ENCODE data around the gene CST9. TPM values are rescaled to one million over a fixed set of nuclear protein-coding genes. Genes with fewer than 3 reads are reported as not detected.

CST9 gene
- total and polyA plus RNA-seq, 2 of the 8 experiments (the other 6 are each of a cell fraction or from before 2014, with no cell fraction given) = 0.05 to 0.19 TPM

- H3K27me3 ChIP-seq (replicated peaks in 1 of 4; ENCODE audit: control insufficient read depth in 3 of 4, extremely low read depth in 1 of 4, insufficient read depth in 3 of 4, low read length in 3 of 4) = no peaks in the 10 kb centered on the region; a peak in 1 of 7 replicates
- H4K8ac ChIP-seq (ENCODE audit: extremely low read depth, insufficient read depth, low read length) = no peak overlapping the region
- no peak overlapping the region for H3K18ac ChIP-seq (ENCODE audit: extremely low read depth, low read length)
- no peak overlapping the region for H4K5ac ChIP-seq (ENCODE audit: insufficient read length, low read depth, low read length)
- no peak for FAIRE-seq
- no peak overlapping the region for H3K9ac ChIP-seq (replicated peaks in 1 of 4; ENCODE audit: extremely low read depth in 1 of 4, low read depth in 3 of 4, low read length in 3 of 4)
- H3K4me2 ChIP-seq (ENCODE audit: insufficient read depth in 1 of 2, low read depth in 2 of 2, low read length in 2 of 2) = no peak overlapping the region
- H3K4me3 ChIP-seq (ENCODE audit: extremely low read depth in 1 of 4, insufficient read depth in 2 of 4, low read depth in 3 of 4, low read length in 4 of 4) = no peak overlapping the region
- H3K27ac ChIP-seq (ENCODE audit: low read depth, low read length) = no peak overlapping the region
- peaks cover 0 to 7% (median 2%) of the 10 kb centered on the region in 4 experiments; a peak in 3 of 7 replicates for H3K4me1 ChIP-seq (replicated peaks in 1 of 4; ENCODE audit: control insufficient read depth in 3 of 4, insufficient read depth in 4 of 4, low read length in 3 of 4)
- H4K91ac ChIP-seq (replicated peaks; ENCODE audit: insufficient read length, low read length) = no peak overlapping the region
- H3K56ac ChIP-seq (replicated peaks; ENCODE audit: insufficient read length, low read depth, low read length) = no peak overlapping the region
- peak overlapping the region; percentile 88; the same call in 1 of the 2 replicates for H2BK12ac ChIP-seq (ENCODE audit: low read depth, low read length)
- no peak overlapping the region for H3K23ac ChIP-seq (ENCODE audit: insufficient read length)
- no peak overlapping the region for H2AFZ ChIP-seq (ENCODE audit: low read length)
- no peak overlapping the region for H3K14ac ChIP-seq (ENCODE audit: insufficient read length)
- CTCF ChIA-PET (ENCODE audit: partially characterized antibody) = interaction anchor here (0.6 to 18.5 kb wide), 22 partner anchors 8 to 304 kb away, joined by 3 to 328 read pairs (median 4); partner anchors contain the start of genes CST11, CSTL1 and NAPB
- H2BK5ac ChIP-seq (ENCODE audit: low read depth, low read length) = no peak overlapping the region
- no peaks in the 10 kb centered on the region for H3K36me3 ChIP-seq (ENCODE audit: control insufficient read depth in 2 of 4, insufficient read depth in 4 of 4, low read length in 3 of 4)
- H3K79me1 ChIP-seq (ENCODE audit: low read depth, low read length) = no peaks in the 10 kb centered on the region
- DNase-seq (ENCODE audit: low read depth in 1 of 2, low spot score in 2 of 2) = peak in 1 of 2 experiments; percentile 39
- H4K20me1 ChIP-seq (replicated peaks in 1 of 2; ENCODE audit: control insufficient read depth in 1 of 2, insufficient read depth in 2 of 2, low read length in 2 of 2) = no peaks in the 10 kb centered on the region
- no peaks in the 10 kb centered on the region for H3K79me2 ChIP-seq (ENCODE audit: control insufficient read depth in 1 of 2, insufficient read depth in 2 of 2, low read length in 2 of 2)
- no peak overlapping the region for H2AK5ac ChIP-seq (ENCODE audit: low read depth, low read length)
- no peak overlapping the region for H2BK120ac ChIP-seq (replicated peaks; ENCODE audit: low read depth, low read length)
- no peaks in the 10 kb centered on the region for H3K9me3 ChIP-seq (ENCODE audit: insufficient read depth in 2 of 2, low read depth in 1 of 2, low read length in 1 of 2)
- no peaks in the 10 kb centered on the region for H3K23me2 ChIP-seq (ENCODE audit: low read depth, low read length)
- POLR2A ChIA-PET (ENCODE audit: partially characterized antibody) = interaction anchor here (1.5 kb wide), 1 partner anchor 23 kb away, joined by 4 read pairs; no protein-coding TSS in a partner anchor
- peak overlapping the region; percentile 100; the same call in 1 of the 2 replicates for H2BK15ac ChIP-seq (ENCODE audit: low read length)
- WGBS, 2 experiments (ENCODE audit: extremely low coverage in 1 of 2, insufficient coverage in 1 of 2, insufficient read length in 1 of 2, insufficient replicate concordance in 2 of 2, low coverage in 1 of 2, low lambda C conversion rate in 2 of 2, missing lambda C conversion rate in 1 of 2) = 95% methylated on average over 14 of the region's 14 CpGs; no CpG with 5 or more reads in 1 of the 2 experiments
- no peak for TF ChIP-seq NANOG (IDR thresholded peaks at IDR 0.05; ENCODE audit: insufficient read depth, low read depth, low read length, poor library complexity, severe bottlenecking)
- TF ChIP-seq HDAC6 (IDR thresholded peaks at IDR 0.05; ENCODE audit: low read depth, low read length) = no peak
- TF ChIP-seq CREB1 (IDR thresholded peaks at IDR 0.05) = no peak
- no peak for TF ChIP-seq CBX8 (IDR thresholded peaks at IDR 0.05; ENCODE audit: borderline replicate concordance, low read depth, low read length)
- TF ChIP-seq RXRA (IDR thresholded peaks at IDR 0.05; ENCODE audit: insufficient read depth, low read depth, low read length) = no peak
- TF ChIP-seq HDAC2 (IDR thresholded peaks at IDR 0.05; ENCODE audit: borderline replicate concordance in 1 of 2, low read depth in 2 of 2, low read length in 2 of 2) = no peak
- TF ChIP-seq JUN (IDR thresholded peaks at IDR 0.05; ENCODE audit: low read depth, low read length) = no peak
- TF ChIP-seq GTF2F1 (IDR thresholded peaks at IDR 0.05; ENCODE audit: borderline replicate concordance, low read depth, low read length) = no peak
- TF ChIP-seq POLR2AphosphoS5 (IDR thresholded peaks at IDR 0.05; ENCODE audit: low read depth, low read length) = no peak
- no peak for TF ChIP-seq USF2 (IDR thresholded peaks at IDR 0.05; ENCODE audit: low read length)
- no peak for TF ChIP-seq SP1 (IDR thresholded peaks at IDR 0.05; ENCODE audit: low read depth, low read length)
- H3K4ac ChIP-seq (replicated peaks; ENCODE audit: insufficient read length, low read depth, low read length) = no peak overlapping the region
- H2BK20ac ChIP-seq (ENCODE audit: low read length) = peak overlapping the region; percentile 80
These were observed 2.0 kb upstream of the CST9 start for GRCh38 chr20:23607497-23608245.
